Measurements from ENCODE around the gene TST.

DNA sequence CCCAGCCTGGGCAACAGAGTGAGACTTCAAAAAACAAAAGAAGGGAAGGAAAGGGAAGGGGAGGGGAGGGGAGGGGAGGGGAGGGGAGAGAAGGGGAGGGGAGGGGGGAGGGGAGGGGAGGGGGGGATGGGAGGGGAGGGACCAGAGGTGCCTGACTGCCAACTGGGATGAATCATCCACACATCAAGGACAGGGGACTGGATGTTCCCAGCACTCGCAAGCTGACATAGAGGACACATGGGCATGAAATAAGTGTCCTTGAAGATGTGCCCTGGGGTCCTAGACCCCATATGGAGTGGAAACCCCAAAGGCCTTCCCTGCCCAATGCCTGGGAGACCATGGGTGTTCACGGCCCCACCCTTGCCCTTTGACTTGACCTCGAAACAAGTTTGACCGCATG lies 19.8 kb downstream of the TST start:
- TF ChIP-seq, protein P1, sequence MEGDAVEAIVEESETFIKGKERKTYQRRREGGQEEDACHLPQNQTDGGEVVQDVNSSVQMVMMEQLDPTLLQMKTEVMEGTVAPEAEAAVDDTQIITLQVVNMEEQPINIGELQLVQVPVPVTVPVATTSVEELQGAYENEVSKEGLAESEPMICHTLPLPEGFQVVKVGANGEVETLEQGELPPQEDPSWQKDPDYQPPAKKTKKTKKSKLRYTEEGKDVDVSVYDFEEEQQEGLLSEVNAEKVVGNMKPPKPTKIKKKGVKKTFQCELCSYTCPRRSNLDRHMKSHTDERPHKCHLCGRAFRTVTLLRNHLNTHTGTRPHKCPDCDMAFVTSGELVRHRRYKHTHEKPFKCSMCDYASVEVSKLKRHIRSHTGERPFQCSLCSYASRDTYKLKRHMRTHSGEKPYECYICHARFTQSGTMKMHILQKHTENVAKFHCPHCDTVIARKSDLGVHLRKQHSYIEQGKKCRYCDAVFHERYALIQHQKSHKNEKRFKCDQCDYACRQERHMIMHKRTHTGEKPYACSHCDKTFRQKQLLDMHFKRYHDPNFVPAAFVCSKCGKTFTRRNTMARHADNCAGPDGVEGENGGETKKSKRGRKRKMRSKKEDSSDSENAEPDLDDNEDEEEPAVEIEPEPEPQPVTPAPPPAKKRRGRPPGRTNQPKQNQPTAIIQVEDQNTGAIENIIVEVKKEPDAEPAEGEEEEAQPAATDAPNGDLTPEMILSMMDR (IDR thresholded peaks at IDR 0.05; ENCODE audit: low read length) = no peak
- TF ChIP-seq EZH2 (optimal IDR thresholded peaks at IDR 0.05; ENCODE audit: low read depth, low read length) (no peak), EZH2phosphoT487 (IDR thresholded peaks at IDR 0.05; ENCODE audit: low read length) (no peak)
